Fibroblast of skin of right quadriceps (primary cell): ENCODE data around the gene DCBLD2.

Experiments used
- DNase-seq: peaks from one replicate; pipeline ENCODE4 v3.0.0-alpha.2; 2013

The DCBLD2 gene, protein sequence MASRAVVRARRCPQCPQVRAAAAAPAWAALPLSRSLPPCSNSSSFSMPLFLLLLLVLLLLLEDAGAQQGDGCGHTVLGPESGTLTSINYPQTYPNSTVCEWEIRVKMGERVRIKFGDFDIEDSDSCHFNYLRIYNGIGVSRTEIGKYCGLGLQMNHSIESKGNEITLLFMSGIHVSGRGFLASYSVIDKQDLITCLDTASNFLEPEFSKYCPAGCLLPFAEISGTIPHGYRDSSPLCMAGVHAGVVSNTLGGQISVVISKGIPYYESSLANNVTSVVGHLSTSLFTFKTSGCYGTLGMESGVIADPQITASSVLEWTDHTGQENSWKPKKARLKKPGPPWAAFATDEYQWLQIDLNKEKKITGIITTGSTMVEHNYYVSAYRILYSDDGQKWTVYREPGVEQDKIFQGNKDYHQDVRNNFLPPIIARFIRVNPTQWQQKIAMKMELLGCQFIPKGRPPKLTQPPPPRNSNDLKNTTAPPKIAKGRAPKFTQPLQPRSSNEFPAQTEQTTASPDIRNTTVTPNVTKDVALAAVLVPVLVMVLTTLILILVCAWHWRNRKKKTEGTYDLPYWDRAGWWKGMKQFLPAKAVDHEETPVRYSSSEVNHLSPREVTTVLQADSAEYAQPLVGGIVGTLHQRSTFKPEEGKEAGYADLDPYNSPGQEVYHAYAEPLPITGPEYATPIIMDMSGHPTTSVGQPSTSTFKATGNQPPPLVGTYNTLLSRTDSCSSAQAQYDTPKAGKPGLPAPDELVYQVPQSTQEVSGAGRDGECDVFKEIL

DNA sequence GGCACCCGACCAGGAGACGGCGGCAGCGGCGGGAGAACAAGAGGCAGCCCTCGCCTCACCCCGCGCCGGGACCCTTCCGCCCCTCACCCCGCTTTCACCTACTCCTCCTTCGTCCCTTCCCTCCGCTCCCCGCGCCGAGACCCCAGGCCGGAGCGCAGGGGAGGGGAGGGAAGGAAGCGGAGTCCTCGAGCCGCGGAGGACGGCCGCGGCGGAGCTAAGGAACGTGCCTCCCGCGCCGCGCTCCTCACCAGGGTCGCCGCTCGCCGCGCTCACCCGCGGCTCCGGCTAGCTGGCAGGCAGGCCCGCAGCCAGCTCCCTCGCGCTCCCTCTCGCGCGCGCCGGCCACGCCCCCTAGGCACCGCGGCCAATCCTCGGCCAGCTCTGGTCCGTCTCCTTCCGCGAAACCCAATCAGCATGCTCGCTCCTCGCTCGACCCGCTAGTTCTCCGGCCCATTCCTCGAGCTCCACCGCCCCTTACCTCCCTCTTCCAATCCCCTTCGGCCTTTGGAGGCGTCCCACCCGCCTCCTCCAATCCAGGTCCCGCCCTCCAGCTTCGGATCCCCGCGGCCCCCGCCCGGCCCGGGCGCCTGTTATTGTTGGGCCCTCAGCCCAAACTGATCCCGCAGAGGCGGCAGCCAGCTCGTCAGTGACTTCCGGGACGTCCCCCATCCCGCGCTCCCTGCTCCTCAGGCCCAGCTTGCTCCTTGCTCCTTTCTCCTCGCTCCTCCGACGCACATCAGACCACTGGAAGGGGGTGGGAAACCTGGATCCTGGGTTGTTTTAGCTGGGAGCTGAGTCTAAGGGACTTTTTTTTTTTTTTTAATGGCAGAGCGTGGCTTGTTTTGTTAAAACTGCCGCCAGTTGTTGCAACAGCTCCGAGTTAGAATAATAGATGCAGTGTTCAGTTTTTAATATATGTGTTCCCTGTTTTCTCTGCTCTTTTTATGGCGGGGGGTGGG is at the start of gene DCBLD2:
DCBLD2 (minus strand) TSS at position 304 of the 959 bp plus-strand sequence. CDS start 369 bp downstream, outside the sequence.
- peak; percentile 100 for DNase-seq

DNA sequence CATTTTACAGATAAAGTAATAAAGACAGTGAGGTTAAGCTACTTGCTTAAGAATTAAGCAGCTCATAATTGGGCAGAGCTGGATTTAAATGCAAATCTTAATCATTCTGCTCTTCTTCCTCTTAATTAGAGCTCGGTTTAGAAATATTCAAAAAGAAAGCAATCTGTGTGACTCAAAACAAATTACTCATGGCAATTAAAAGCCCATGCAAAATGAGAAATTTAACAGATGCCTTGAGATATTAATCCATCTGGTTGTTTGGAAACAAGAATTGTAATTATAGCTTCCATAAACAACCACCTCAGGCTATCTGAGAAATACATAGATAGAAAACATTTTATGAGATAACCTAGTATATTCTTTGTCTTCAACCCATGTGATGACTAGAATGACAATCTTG is 44.2 kb upstream of the DCBLD2 start:
- no peak for DNase-seq

DNA sequence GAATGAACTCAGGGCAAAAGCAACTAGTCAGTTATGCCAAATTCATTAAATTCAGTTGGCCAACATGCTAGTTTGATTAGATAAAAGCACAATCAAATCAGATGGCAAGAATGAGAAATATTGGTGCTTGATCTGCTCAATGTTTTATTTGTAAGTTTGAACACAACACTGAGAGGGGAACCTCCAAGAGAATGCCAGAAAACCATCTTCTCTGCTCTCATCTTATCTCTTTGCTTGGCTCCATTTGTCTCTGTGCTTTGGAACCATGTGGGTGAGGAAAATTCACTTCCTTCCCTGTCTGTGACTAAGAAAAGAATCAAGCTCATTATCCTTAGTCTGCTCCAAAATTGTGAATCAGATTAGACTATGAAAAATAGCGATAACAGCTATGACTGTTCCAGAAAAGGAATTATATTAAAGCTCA is 43.6 kb upstream of the DCBLD2 start:
- peak; percentile 39 for DNase-seq

DNA sequence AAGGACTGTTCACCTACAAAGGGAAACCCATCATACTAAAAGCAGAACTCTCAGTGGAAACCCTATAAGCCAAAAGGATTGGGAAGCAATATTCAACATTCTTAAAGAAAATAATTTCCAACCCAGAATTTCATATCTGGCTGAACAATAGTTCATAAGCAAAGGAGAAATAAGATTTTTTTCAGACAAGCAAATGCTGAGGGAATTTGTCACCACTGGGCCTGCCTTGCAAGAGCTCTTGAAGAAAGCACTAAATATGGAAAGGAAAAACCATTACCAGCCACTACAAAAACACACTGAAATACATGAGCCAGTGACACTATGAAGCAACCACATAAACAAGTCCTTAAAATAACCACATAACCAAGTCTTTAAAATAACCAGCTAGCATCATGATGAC is 28.9 kb upstream of the DCBLD2 start:
- DNase-seq = no peak

DNA sequence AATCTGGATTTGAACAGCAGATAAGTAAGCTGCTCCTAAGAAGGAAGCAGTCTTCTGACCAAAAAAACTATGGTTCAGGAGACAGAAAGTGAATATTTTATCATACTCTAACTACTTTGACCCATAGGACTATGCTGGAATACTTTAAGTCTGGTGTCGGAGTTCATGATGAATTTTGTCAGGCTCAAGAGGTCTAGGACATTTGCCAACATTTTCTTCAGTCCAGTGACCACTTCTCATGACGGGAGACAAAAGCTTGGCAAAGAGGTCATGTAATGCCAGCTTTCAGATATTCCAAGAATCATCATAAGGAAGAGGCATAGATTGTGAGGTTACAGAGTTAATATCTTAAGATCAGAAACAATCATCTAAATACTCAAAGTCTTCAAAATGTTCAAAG is 20.5 kb upstream of the DCBLD2 start:
- no peak for DNase-seq

DNA sequence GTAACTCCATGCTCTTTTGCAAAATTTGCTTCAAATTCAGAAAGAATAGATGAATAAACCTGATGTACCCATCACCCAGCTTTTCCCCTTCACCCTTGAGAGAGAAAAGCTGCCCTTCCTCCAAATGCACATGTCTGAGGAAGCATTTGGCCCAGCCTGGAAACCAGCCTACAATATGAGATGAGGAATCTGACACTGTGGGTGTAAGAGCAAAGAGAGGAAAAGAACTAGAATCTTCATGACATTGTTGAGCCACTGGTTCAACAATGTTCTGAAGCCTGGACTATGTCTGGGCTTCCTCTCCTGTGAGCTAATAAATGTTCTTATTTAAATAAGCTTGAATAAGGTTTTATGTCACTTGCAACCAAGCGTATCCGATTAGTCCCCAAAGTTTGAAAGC is 18.7 kb upstream of the DCBLD2 start:
- DNase-seq = no peak

DNA sequence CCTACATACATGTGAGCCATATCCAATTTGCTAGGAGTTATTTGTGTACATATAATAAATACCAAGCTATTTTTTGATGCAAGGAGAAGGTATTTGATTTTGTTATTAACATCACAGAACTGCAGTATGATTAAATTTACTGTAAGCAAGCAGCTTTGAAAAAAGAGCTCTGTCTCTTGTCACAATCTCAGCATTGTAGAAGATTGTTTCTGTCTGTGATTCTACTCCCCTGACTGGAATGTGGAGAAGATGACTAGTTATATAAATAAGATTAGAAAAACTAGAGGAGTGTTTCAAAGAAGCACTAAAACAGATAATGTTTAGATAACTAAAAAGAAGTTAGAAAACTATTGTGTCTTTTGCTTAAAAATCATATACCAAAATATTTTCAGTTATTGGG is 17.1 kb upstream of the DCBLD2 start:
- DNase-seq = no peak

DNA sequence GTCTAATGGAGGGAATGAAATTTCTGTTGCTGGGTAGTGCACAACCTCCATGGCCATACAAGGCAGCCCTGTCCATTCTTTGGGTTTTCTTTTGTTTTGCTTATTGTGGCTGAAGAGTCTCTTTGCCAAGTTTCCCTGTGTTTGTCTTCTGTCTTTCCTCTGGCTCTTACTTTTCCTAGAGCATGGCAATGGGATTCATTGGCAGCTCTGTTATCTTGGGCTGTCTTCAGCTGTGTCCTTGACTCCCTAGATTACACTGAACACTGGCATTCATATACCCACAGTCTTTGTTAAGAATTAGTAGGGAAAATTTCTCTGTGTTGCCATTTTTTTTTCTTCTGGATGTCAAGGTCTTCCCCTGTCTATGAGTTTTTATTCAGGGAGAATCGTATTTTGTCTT is 16.1 kb upstream of the DCBLD2 start:
- DNase-seq = no peak

DNA sequence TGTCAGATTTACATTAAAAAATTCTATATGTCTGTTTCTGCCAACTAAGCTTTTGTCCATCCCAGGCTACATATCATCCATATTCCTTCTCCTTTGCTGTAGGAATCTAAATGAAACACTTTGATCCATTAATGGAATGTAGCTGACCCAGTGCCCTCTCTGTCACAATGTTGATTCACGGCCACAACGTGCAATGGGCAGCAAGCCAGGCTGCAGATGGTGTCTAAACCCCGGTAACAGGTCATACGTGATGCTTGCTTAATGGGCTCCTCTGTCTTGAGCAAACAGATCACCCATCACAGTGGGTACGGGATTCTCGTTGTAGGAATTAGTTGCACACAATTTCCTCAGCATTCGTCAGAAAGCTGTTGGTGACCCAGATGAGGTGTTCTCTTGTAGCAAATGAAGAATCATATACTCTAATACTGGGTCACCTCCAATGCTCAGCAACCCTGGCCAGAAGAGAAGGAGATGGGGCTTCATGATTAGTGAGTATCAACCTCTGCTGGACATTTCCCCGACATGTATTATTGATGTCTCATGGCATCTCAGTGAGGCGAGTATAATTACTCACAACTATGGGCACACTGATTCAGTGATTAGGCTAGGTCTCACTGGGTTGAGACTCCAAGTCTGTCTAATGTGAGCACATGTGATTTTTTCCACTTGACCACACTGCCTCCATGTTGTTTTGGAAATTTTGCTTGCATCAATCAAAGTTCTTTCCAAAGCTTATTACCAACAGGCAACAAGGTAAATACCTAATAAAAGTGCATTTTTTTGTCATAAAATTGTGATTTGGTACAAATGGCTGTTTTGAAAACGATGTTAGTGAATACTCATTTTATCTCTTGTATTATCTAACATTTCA is 12.9 kb upstream of the DCBLD2 start:
- no peak for DNase-seq

DNA sequence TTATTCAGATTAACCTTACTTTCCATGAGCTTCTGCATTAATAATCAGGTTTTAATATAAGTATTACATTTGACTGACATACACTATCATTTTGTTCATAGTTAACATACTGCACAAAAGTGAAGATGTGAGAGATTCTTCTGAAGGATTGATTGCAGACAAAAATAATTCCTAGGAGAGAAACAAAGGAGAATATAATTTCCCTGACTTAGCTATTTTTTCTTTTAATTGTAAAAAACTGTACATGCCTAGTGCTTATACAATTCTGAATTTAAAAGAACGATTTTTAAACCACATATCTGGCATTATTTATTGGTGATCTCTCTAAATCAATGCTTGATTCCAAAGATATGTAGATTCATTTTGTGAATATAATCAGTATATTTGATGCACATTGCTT is 11.0 kb upstream of the DCBLD2 start:
- DNase-seq = no peak

DNA sequence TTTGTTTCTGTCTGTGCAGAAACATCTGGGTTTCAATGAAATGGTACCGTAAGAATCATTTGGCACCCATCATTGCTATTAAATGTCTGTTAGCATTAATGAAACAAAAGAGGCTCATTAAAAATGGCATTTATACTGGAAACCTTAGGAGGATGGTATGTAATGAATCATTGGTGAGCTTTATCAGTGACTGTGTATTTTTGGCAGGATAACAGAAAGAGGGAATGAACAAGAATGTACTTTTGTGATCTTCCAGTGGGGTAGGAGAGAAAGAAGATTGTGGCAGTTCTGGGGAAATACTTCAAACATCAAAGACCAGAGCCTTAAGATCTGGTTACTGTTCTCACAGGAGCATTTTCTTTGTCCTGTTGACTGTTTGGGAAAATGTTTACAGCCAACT is 4.7 kb upstream of the DCBLD2 start:
- peak; percentile 91 for DNase-seq

DNA sequence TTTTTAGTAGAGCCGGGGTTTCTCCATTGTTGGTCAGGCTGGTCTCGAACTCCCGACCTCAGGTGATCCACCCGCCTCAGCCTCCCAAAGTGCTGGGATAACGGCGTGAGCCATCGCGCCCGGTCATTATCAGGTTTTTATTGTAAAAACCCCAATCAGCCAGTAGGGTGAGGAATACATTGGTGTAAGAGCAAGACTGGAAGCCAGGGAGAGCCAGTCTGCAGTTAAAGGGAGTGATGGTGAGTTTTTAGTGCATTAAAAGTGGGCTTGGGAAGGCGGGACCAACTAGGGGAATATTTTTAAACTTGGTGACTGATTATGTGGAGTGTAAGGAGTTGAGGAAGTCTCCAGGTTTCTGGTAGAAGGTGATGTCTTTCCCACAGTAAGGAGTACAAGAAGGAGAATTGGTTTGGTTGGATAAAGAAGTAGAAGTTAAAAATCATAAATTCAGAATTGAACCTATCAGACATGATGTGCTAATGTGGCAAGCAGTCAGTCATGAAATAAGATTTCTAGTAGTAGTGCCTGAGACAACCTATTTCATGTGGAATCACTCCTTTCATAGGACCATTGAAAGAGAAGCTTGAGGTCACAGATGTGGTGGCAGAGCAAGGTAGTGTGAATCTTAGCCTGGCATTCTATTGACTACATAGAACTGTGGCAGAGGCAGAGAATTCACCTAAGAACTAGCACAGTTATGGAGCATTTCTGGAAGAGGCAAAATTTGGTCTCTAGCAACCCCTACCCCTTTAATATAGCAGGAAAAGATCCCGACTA is 2.4 kb upstream of the DCBLD2 start:
- no peak for DNase-seq

DNA sequence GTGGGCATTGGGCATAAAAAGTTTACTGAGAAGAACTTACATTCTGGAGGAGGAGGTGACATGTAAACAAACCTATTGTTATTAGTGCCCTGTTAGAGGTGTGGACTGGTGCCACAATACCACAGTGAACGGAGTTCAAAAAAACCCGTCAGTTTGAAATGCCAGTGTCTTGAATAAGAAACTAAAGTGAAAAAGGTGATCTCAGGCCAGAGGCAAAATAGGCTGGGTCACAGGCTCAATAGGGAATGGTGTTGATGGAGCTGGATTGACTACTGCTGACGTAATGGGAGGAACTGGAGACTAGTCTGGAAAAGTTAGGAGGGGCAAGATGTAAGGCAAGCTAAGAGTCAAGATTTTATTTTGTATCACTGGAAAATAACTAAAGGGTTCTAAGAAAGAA is 1.6 kb upstream of the DCBLD2 start:
- DNase-seq = no peak

DNA sequence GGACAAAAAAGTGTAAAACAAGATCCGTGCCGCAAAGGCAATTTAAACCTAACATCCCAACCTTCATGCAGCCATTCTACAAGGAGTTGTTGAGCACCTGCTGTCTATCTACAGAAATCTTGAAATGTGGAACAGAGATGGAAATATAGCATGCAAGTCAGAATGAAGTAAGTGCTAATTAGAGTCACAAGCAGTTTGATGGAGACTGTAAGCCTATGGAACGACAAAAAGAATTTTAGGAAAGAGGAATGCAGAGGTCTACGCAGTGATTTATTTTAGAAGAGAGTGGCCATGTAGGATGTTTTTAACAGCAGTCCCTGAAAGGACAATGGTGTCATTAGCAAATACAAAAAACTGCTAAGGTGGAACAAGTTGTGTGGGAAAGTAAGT is 851 bp upstream of the DCBLD2 start:
- DNase-seq = no peak

DNA sequence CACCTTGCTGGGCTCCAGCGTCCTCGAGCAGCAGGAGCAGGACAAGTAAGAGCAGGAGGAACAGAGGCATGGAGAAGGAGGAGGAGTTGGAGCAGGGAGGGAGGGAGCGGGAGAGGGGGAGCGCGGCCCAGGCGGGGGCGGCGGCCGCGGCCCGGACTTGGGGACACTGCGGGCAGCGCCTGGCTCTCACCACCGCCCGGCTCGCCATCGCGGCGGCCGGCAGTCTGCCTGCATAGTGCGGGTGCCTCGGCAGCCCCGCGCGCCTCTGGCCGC is 440 bp downstream of the DCBLD2 start:
- peak; percentile 39 for DNase-seq

DNA sequence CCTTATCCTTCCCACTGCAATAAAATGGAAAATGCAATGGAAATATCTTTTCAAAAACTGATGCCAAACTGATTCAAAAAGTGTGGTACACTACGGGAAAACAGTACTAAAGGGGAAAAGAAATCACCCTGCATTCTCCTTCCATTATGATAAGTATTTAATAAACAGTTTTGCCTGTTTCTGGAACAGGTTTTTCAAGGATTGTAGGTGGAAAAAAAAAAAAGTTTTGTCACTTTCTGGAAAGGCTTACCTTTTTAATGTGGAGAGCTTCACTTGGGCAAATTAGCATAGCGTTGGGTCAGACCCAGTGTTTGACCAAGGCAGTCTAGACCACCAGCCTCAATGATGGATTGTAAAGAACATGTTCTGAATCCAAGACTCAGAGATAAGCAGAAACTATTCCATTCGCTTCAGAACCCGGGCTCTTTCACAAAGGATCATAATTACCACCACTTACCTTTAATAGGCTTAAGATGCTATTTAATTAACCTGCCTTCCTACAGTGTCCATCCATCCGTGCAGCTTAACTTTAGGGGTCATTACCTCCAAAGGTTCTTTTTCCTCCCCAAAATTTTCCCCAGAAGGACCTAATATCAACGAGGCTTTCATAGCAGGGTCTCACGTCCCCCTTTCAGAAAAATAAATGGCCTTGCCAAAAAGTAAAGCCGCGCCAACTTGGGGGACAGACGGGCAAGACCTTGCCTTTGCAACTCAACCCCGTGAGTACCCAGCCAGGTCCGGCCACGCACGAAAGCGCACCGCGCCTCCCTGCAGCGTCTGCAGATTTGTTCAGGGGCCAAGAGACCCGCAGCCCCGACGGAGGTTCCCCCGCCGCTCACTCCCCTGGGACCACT is 1.0 kb downstream of the DCBLD2 start:
- DNase-seq = no peak

DNA sequence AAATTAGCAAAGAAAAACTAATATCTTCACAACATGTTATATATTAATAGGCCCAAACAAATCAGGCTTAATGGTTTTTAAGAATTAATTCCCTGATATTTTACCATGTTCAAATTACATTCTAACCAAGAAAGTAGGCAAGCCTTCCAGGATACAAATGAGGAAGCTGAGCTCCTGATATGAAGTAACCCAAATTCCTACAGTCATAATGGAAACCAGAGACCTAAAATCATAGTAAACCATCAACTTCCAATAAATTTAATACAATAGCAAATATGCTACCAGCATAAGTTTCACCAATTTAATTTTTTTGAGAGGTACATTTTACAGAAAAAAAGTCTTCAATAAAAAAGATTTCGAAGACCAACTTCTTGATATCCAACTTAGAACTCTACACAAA is 3.8 kb downstream of the DCBLD2 start:
- DNase-seq = no peak

DNA sequence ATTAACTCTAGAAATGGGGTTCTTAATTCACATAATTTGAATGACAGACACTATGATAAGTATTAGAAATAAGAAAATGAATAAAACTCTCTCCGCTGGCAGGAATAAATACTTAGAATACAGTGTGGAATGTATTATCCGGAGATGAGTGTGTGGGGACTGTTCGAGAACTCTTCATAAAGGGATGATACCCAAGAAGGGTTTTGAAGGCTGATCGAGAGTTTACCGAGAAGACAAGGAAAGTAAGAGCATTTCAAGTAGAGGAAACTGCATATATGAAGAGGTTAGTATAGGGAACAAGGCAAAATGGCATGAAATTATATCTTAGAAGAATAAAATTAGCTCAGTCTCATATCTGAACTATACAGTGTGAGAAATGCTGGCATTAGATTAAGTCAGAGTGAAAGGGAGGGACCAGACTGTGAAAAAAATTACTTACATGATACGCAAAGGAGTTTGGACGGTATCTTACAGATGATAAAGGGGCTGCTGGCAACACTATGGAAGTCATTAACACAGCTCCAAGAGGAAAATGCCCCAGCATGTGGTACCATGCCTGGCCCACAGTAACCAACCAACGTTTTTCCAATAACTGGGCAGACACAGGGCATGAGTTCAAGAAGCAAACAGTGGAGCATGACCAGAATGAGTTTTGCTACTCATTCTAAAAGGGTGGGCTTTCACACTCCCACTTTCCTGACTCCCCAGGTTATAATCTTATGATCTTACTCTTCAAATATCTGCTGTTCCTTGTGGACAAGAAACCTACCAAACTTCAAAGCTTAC is 6.5 kb downstream of the DCBLD2 start:
- no peak for DNase-seq

DNA sequence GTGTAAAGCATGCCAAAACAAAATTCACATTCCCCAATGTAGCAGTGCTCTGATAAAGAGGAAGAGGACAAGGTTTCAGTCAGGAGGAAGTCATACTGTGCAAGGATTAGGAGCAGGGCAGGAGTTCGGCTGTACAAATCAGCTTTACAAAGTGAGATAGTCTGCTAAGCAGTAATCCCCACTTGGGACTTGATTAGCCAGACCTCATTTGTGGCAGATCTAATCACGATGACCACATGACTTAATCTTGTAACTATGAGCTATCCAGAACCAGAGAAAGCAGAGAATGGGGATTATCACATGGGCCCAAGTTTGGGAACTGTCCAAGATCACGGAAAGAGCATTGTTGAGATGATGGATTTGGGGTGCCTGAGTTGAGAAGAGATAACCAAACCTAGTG is 7.8 kb downstream of the DCBLD2 start:
- peak; percentile 59 for DNase-seq

DNA sequence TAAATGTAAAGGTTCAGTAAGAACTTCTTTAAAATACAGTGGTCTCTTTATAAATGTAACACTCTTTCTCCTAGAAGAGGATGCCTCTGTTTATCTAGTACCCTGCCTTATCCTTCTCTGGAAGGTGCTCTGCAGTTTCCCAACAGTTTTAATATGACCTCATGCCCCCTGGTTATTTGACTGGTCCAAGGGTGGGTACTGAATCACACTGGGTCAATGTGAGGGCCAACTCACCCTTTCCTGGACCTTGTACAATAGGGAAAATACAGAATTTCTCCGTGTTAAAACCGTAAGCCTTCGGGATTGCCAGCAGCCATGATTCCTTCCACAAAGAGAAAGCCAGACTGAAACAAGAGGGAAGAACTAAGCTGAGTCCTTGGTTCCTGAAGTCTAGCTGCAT is 9.2 kb downstream of the DCBLD2 start:
- DNase-seq = no peak
